ENCODE data around the gene TBC1D2B. TPM values are rescaled to one million over a fixed set of nuclear protein-coding genes. Genes with fewer than 3 reads are reported as not detected.
"Not testable (repeated sequence)": the region's sequence is repeated elsewhere in the genome, so short reads cannot be mapped to it uniquely, and the experiment has no call there.

Gene TBC1D2B
- total RNA-seq, 1 experiment from 2014 or later: 5.2 TPM

- DNase-seq (ENCODE audit: low read depth): no peak
- in situ Hi-C loops (cut with HindIII; ENCODE audit: low pct_unique_long_range_greater_than_20kb, low sequenced_read_pairs): no loop called here
Observed at GRCh38 chr15:77999486-77999885, 78.0 kb downstream of the TBC1D2B start.

GRCh38 chr15:77998592-77998991 is 78.9 kb downstream of the TBC1D2B start:
- DNase-seq (ENCODE audit: low read depth): no peak
- in situ Hi-C loops (cut with HindIII; ENCODE audit: low pct_unique_long_range_greater_than_20kb, low sequenced_read_pairs): no loop called here

- not testable (repeated sequence) for DNase-seq (ENCODE audit: low read depth)
Observed at GRCh38 chr15:77997761-77998554, 79.6 kb downstream of the TBC1D2B start.

DNA sequence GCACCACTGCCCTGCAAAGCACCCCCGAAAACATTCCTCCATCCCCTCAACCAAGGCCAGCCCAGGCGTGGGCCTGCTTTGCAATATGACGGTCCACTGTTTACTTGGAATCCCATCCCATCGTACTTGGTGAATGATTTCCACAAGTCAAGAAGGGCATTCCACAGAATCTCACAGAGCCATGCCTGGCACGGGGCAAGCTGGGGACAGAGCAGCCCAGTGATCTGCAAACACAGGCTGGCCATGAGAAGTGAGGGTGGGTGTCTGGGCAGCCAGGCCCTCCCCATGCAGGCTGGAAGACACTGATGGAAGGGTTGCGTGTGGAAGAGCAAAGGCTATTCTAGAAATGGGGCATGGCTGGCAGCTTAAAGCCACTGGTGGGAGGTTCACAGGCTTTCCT is 80.3 kb downstream of the TBC1D2B start:
- in situ Hi-C loops (cut with HindIII; ENCODE audit: low pct_unique_long_range_greater_than_20kb, low sequenced_read_pairs); DNase-seq (ENCODE audit: low read depth): not testable (repeated sequence)

More at GRCh38 chr15:77997761-77998554, 79.6 kb downstream of the TBC1D2B start:
- in situ Hi-C loops (cut with HindIII; ENCODE audit: low pct_unique_long_range_greater_than_20kb, low sequenced_read_pairs): not testable (repeated sequence)

DNA sequence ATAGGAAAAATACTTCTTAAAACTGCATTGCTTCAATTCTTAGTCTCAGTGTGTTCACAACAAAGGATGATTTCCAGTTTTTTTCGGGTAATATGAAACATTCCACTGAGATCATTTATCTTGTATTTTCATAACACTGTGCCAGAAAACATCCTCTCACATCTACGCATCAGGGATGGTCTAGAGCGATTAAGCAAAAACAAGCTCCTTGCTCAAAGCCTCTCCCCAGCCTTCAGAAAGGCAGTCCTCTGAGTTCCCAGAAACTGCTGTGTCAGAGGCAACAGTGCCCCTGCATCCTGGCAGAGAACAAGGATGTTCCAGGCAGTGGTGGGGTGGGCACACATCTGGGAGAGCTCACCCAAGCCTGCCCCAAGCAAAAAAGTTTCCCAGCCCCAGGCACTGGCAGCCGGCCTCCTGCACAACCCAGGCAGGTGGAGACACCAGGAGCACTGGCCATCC is 80.8 kb downstream of the TBC1D2B start:
- in situ Hi-C loops (cut with HindIII; ENCODE audit: low pct_unique_long_range_greater_than_20kb, low sequenced_read_pairs); DNase-seq (ENCODE audit: low read depth): not testable (repeated sequence)

DNA sequence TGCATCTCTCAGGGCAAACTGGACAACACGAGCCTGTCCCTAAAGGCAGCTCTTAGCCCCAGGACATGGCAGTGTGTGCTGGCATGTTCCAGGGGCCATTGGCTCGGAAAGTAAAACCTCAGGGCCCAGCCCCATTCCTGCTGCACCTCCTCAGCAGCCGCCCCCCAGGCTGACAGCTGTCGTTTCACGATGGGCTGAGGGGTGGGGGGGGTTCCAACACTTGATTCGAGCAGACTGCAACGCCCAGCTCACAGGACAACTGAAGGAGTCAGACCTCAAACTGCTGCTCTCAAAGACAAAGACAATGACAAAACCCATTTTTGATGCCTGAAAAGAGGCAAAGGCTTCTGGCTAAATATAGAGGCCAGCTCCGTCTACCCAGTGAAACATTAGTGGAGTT is 81.3 kb downstream of the TBC1D2B start:
- DNase-seq (ENCODE audit: low read depth); in situ Hi-C loops (cut with HindIII; ENCODE audit: low pct_unique_long_range_greater_than_20kb, low sequenced_read_pairs): not testable (repeated sequence)

DNA sequence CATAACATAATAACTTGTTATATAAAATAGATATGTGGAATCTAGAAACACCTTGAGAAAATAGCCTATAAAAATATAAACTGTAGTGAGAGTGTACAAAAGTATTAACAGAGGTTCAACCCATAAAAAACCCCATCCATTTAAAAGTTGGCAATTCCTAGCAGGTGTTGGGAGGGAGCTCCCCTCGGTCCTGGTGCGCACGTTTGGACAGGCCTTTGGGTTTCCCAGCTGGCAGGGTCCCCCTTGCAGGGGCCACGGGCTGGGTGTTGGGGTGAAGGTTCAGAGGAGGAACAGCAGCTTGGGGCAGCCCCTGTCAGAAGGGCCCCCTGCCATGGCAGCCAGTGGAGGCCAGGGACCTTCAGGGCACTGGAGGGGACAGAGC is 82.0 kb downstream of the TBC1D2B start:
- in situ Hi-C loops (cut with HindIII; ENCODE audit: low pct_unique_long_range_greater_than_20kb, low sequenced_read_pairs); DNase-seq (ENCODE audit: low read depth): not testable (repeated sequence)

DNA sequence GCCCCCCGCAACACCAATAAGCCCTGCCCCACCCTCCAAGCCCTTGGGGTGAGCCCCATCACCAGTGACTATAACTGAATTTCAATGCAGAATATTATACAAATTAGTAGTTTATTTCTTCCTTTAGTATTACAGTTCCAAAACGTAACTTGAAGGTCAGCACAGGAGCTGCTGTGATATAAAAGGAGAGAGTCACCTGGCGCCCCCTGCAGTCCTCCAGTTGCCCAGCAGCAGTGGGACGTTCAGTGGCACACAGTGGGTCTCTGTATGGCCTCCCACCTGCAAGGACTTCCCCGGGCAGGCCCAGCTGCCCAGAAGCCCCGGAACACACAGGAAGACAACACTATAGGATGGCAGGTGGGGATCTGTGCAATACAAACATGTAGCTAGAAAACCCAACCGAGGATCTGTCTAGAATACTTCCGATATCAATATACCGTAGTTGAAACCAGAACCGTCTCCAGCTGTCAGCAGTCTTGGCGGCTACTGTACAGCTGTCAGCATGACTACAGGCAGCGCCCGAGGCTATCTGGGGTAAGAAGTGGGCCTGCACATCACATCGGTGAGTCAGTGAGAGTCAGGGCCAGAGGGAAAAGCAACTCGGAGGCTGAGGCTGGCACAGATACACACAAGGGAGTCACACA is 82.5 kb downstream of the TBC1D2B start:
- DNase-seq (ENCODE audit: low read depth); in situ Hi-C loops (cut with HindIII; ENCODE audit: low pct_unique_long_range_greater_than_20kb, low sequenced_read_pairs): not testable (repeated sequence)

DNA sequence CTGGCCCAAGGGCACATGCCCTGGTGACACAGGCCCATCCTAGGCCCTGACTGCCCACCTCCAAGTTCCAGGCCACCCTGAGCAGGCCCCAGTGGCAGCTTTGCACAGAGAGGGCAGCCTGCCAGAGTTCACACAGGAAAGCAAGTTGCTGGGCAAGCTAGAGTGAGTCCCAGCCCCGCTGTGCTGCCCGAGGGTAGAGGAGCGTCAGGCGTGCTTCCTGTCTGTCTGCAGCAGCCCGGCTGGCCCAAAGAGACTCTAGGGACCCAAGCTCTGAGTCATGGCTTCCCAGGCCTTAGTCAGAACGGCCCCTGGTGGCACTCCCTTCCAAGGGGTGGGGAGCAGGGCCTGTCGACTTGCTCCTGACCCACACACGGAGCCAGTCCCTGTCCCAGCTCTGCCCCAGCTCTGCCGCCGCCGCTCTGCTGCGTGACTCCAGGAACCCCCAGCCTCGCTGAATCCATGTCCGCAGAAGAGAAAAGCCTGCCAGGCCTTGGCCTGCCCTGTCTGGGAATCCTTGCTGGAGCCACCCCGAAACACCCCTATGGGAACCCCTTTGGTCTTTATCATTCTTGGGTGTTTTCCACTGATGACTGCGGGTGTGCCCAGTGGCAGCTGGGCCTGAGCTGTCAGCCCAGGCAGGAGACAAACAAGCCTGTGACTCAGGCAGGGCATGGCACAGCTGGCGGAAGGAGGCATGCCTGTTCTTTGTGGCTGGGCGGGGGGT is 83.4 kb downstream of the TBC1D2B start:
- peak; percentile 81 for DNase-seq (ENCODE audit: low read depth)
- in situ Hi-C loops (cut with HindIII; ENCODE audit: low pct_unique_long_range_greater_than_20kb, low sequenced_read_pairs): not testable (repeated sequence)

- in situ Hi-C loops (cut with HindIII; ENCODE audit: low pct_unique_long_range_greater_than_20kb, low sequenced_read_pairs): no loop called here
- no peak for DNase-seq (ENCODE audit: low read depth)
Observed at GRCh38 chr15:77993374-77993911, 84.1 kb downstream of the TBC1D2B start.

DNA sequence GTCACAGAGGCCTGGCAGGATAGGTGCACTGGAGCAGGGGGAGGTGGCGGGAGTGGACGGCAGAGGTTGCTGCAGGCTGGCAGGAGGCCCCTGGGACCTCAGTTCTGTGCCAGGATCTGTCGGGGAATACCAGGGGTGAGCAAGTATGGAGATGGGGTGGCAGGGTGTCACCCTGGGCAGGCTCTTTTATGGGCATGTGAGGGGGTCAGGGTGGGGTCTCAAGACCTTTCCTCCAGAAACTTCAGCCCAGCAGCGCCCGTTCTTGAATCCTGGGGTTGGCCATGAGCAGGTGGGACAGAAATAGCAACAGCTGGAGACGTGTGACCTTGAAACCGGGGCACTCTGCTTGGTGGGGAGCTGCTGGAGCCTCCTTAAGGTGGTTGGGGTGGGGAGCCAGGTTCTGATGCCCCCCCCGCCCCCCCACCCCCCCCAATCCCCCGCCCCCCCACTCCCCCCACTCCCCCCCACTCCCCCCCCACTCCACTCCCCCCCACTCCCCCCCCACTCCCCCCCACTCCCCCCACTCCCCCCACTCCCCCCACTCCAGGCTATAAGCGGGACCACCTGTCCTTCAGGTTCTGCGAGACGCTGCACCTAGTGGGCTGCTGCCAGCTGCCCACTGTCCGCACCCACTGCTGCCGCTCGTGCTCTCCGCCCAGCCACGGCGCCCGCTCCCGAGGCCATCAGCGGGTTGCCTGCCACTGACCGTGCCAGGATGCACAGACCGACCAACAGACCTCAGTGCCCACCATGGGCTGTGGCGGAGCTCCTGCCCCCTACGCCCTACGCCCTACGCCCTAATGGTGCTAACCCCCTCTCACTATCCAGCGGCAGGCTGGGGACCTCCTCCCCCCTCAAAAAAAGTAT is 84.9 kb downstream of the TBC1D2B start:
- in situ Hi-C loops (cut with HindIII; ENCODE audit: low pct_unique_long_range_greater_than_20kb, low sequenced_read_pairs): no loop called here
- no peak for DNase-seq (ENCODE audit: low read depth)

DNA sequence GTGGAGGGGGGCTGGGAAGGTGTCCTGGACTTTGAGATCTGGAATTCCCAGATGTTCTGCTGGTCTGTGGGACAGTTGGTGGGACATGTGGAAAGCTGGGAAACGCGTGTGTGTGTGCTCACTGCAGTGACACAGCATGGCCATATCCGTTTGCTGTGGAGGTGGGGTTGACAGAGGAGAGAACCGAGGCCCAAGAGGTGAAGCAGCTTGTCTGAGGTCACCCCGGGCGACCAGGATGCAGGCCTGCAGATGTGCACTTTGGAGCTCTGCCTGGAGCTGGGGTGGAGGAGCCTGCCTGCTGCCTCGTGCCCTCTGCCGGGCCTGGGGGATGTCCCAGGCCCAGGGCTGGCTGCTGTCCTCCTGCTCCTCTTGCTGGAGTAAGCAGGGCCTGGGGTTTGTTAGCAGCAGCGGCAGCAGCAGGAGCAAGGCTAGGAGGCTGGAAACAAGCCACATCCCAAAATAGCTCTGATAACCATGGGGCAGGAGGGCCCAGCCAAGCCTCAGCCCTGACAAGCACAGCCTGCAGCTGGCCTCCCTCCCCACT is 85.8 kb downstream of the TBC1D2B start:
- DNase-seq (ENCODE audit: low read depth); in situ Hi-C loops (cut with HindIII; ENCODE audit: low pct_unique_long_range_greater_than_20kb, low sequenced_read_pairs): not testable (repeated sequence)

DNA sequence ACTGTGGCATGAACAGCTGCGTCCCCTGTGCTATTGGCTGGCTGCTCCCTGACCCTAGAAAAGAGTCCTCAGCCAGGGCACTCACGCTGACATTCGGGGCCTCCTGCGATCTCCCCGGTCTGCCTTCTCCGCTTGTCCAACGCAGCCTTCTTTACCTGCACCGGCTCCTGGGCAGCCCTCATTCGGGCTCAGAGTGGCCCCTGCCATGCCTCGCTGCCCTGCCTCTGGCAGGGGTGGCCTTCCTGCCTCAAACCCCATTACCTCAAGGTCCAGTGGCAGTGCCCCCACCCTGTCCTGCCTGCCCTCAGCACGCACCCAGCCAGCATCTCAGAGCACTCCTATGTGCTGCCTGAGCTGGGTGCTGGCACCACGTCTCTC is 86.5 kb downstream of the TBC1D2B start:
- in situ Hi-C loops (cut with HindIII; ENCODE audit: low pct_unique_long_range_greater_than_20kb, low sequenced_read_pairs): no loop called here
- no peak for DNase-seq (ENCODE audit: low read depth)

DNA sequence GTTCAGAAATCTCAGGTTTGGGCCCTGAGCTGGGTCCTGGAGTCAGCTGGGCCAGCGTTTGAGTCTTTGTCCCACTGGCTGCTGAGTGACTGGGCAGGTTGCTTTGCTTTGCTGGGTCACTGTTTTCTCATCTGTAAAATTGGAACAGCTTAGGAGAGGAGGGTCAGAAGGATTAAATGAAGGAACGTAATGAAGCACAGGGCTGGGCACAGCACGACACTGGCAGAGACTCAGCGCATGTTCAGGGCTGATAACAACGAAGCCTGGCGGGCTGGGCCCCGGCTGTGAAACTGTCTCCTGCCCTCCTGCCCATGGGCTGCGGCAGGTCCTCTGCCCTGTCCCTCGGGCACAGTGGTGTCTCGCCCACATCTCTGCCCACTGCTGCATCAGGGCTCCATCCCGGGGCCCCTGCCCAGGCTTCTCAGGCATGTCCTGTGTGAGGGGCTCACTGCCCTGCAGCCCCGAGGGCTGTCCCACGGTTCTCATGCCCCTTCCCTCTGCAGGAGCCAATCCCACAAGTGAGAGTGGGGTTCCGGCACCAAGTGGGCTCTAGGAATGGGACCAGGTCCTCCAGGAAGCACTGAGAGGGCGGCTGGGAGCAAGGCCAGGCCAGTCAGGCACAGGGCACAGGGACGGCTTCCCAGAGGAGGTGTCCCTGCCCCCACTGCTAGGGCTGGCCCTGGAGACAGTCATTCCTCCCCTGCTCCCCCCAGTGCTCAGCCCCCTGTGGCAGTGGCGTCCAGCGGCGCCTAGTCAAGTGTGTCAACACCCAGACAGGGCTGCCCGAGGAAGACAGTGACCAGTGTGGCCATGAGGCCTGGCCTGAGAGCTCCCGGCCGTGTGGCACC is 88.0 kb downstream of the TBC1D2B start:
- in situ Hi-C loops (cut with HindIII; ENCODE audit: low pct_unique_long_range_greater_than_20kb, low sequenced_read_pairs): no loop called here
- no peak for DNase-seq (ENCODE audit: low read depth)

DNA sequence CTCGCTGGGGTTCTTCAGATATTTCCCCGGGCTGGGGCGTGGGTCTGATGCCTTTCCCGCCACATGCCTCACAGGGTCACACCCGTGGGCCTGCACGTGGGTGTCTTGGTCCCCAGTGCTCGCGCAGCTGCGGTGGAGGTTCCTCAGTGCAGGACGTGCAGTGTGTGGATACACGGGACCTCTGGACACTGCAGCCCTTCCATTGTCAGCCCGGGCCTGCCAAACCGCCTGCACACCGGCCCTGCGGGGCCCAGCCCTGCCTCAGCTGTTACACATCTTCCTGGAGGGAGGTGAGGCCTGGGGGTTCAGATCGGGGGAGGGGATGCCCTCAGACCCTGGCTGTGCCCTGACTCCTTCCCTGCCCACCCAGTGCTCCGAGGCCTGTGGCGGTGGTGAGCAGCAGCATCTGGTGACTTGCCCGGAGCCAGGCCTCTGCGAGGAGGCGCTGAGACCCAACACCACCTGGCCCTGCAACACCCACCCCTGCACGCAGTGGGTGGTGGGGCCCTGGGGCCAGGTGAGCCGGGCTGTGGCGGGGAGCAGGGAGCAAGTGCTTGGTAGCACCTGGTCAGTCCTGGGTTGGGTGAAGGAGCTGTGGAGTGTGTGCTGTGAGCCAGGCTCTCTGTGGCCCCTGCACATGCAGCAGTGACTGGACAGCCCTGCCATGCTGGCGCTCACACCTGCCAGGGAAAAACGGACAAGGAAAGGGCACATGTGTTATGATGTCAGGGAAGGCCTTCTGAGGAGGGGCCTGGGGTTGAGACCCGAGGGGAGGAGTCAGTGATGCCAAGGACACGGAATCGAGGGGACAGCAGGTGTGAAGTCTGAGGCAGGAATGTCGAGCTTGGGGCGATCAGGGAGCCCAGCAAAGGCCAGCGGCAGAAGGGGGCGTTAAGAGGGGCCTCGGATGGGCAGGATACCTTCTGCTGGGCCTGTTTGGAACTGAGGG is 88.9 kb downstream of the TBC1D2B start:
- in situ Hi-C loops (cut with HindIII; ENCODE audit: low pct_unique_long_range_greater_than_20kb, low sequenced_read_pairs): no loop called here

DNA sequence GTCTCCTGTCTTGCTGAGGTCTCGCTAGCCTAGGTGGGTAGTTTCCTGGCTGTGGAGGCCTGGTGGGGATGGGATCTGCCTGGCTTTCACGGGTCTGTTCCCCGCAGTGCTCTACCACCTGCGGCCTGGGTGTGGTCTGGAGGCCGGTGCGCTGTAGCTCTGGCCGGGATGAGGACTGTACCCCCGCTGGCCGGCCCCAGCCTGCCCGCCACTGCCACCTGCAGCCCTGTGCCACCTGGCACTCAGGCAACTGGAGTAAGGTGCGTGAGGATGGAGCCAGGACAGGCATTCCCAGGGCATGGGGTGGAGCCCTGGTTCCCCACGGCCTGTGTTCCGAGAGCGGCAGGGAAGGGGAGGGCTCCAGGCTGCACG is 89.8 kb downstream of the TBC1D2B start:
- in situ Hi-C loops (cut with HindIII; ENCODE audit: low pct_unique_long_range_greater_than_20kb, low sequenced_read_pairs): not testable (repeated sequence)

More for the DNA sequence above, 88.9 kb downstream of the TBC1D2B start:
- DNase-seq (ENCODE audit: low read depth): no peak

More for the DNA sequence above, 89.8 kb downstream of the TBC1D2B start:
- not testable (repeated sequence) for DNase-seq (ENCODE audit: low read depth)

Data from Caki2 (cell line).